HG02938 (cell line): ENCODE measurements around the gene ADAP1.
"Not testable (repeated sequence)": the region's sequence is repeated elsewhere in the genome, so short reads cannot be mapped to it uniquely, and the experiment has no call there.

Experiments
- ATAC-seq: cut with Tn5 transposase; IDR thresholded peaks from one replicate; pipeline ENCODE4 v1.9.1; 2021; ENCODE audit warnings: mild to moderate bottlenecking, moderate library complexity; ENCODE audit not compliant: unreplicated experiment

Gene ADAP1

GRCh38 chr7:910441-910861 is 44.0 kb downstream of the ADAP1 start:
- no peak for ATAC-seq

GRCh38 chr7:909358-910329 is 44.8 kb downstream of the ADAP1 start:
- no peak for ATAC-seq

- ATAC-seq: not testable (repeated sequence)
Measured at GRCh38 chr7:908591-909357, 45.7 kb downstream of the ADAP1 start.

- ATAC-seq: no peak
Measured at GRCh38 chr7:908159-908581, 46.3 kb downstream of the ADAP1 start.

GRCh38 chr7:907158-907980 is 47.1 kb downstream of the ADAP1 start:
- ATAC-seq: no peak

- ATAC-seq: no peak
Measured at GRCh38 chr7:906776-907157, 47.7 kb downstream of the ADAP1 start.

- ATAC-seq: no peak
Measured at GRCh38 chr7:904847-905246, 49.6 kb downstream of the ADAP1 start.

GRCh38 chr7:903921-904755 is 50.3 kb downstream of the ADAP1 start:
- ATAC-seq: no peak

GRCh38 chr7:902996-903395 is 51.5 kb downstream of the ADAP1 start:
- ATAC-seq: no peak

- ATAC-seq: no peak
Measured at GRCh38 chr7:901388-902154, 52.9 kb downstream of the ADAP1 start.

GRCh38 chr7:901041-901387 is 53.5 kb downstream of the ADAP1 start:
- no peak for ATAC-seq

- no peak for ATAC-seq
Measured at GRCh38 chr7:900331-901040, 54.0 kb downstream of the ADAP1 start.

GRCh38 chr7:899806-900205 is 54.7 kb downstream of the ADAP1 start:
- ATAC-seq: no peak

- no peak for ATAC-seq
Measured at GRCh38 chr7:898855-899681, 55.4 kb downstream of the ADAP1 start.

- no peak for ATAC-seq
Measured at GRCh38 chr7:898460-898854, 56.0 kb downstream of the ADAP1 start.

- no peak for ATAC-seq
Measured at GRCh38 chr7:897771-898376, 56.6 kb downstream of the ADAP1 start.

GRCh38 chr7:897086-897485 is 57.4 kb downstream of the ADAP1 start:
- ATAC-seq: no peak
